GM12878 (cell line): ENCODE data around the gene QPRT. TPM values are rescaled to one million over a fixed set of nuclear protein-coding genes. Genes with fewer than 3 reads are reported as not detected.

Experiments used
- ATAC-seq: fragments of 200-7000 bp; cut with Tn5 transposase; 3 replicates; pipeline ENCODE4 v1.9.1; 2020; ENCODE audit warnings: mild to moderate bottlenecking, moderate library complexity
- BruUV-seq: library from RNA; stranded (reverse); fragments of 400-500 nt; replicated peaks from 2 replicates; lab custom pipeline; 2021; lab: Mats Ljungman, UMichigan
- CTCF ChIA-PET: fragments of 300-600 bp; sonication (Branson Sonifier 250); formaldehyde crosslinking; extraction: SDS; loops from one replicate; lab custom pipeline; 2021; ENCODE audit warnings: inconsistent platforms; lab: Yijun Ruan, JAX
- POLR2A ChIA-PET: fragments of 350-600 bp; formaldehyde crosslinking; extraction: SDS; loops from one replicate; lab custom pipeline; 2021; ENCODE audit warnings: inconsistent platforms; lab: Charles Lee
- RAD21 ChIA-PET: fragments of 300-600 bp; sonication (Branson Sonifier 250); formaldehyde crosslinking; loops from one replicate; lab custom pipeline; 2023; ENCODE audit warnings: antibody characterized with exemption; ENCODE audit not compliant: unreplicated experiment; lab: Charles Lee
- SMC1A ChIA-PET: fragments of 300-600 bp; sonication (Branson Sonifier 250); formaldehyde crosslinking; loops from one replicate; lab custom pipeline; 2023; ENCODE audit not compliant: unreplicated experiment, uncharacterized antibody; lab: Charles Lee
- DNase-seq: peaks from one replicate; pipeline ENCODE4 v3.0.0-alpha.2; 2011; ENCODE audit warnings: low read depth, low spot score
- FAIRE-seq: peaks from 3 replicates; lab custom pipeline; 2011; peaks lifted over from hg19 to GRCh38; lab: Jason Lieb, UNC
- H2AFZ ChIP-seq: 2 replicates; pipeline ENCODE4 v1.6.0; 2011; ENCODE audit warnings: low read depth, low read length, control low read depth; ENCODE audit not compliant: control insufficient read depth
- H3K27ac ChIP-seq: 2 replicates; pipeline ENCODE4 v1.5.1; 2011; ENCODE audit warnings: control low read depth; ENCODE audit not compliant: control insufficient read depth, insufficient read depth
- H3K27me3 ChIP-seq, 2 experiments: replicated peaks in 1 of 2; 2 replicates each; pipeline versions ENCODE4 v1.6.0 to v1.6.1; 2011; ENCODE audit warnings: low read length in 1 of 2; ENCODE audit not compliant: control insufficient read depth in 2 of 2, insufficient read depth in 2 of 2
- H3K36me3 ChIP-seq, 2 experiments: 2 replicates each; pipeline ENCODE4 v1.5.1; 2011; ENCODE audit warnings: low read length in 1 of 2; ENCODE audit not compliant: control insufficient read depth in 2 of 2, insufficient read depth in 2 of 2
- H3K4me1 ChIP-seq: 2 replicates; pipeline ENCODE4 v1.6.1; 2011; ENCODE audit warnings: mild to moderate bottlenecking, low read length, moderate library complexity, mixed read lengths; ENCODE audit not compliant: control insufficient read depth, insufficient read depth
- H3K4me2 ChIP-seq: 2 replicates; pipeline ENCODE4 v1.6.0; 2011; ENCODE audit warnings: control low read depth; ENCODE audit not compliant: control insufficient read depth, insufficient read depth
- H3K4me3 ChIP-seq: fragments of 200-600 bp; sonication (generic); 2 replicates; pipeline ENCODE4 v1.5.1; 2016
- H3K79me2 ChIP-seq: 2 replicates; pipeline ENCODE4 v1.6.0; 2011; ENCODE audit warnings: low read length; ENCODE audit not compliant: control insufficient read depth, insufficient read depth
- H3K9ac ChIP-seq: 2 replicates; pipeline ENCODE4 v1.8.0; 2011; ENCODE audit warnings: low read length, control low read depth, mixed read lengths; ENCODE audit not compliant: control insufficient read depth, insufficient read depth
- H3K9me3 ChIP-seq: replicated peaks from 3 replicates; pipeline ENCODE4 v1.5.1; 2011; ENCODE audit warnings: mild to moderate bottlenecking, low read length; ENCODE audit not compliant: control insufficient read depth, insufficient read depth
- H4K20me1 ChIP-seq: 2 replicates; pipeline ENCODE4 v1.6.0; 2011; ENCODE audit not compliant: control insufficient read depth, insufficient read depth
- ATF2 ChIP-seq: IDR thresholded peaks from 2 replicates; pipeline ENCODE4 v1.6.1; 2012; ENCODE audit warnings: low read length, inconsistent platforms
- CBFB ChIP-seq: IDR thresholded peaks from 2 replicates; pipeline ENCODE4 v1.6.1; 2016; ENCODE audit warnings: antibody characterized with exemption, low read depth
- CHD2 ChIP-seq: IDR thresholded peaks from 2 replicates; pipeline ENCODE4 v1.6.1; 2011; ENCODE audit warnings: low read depth, low read length, improper control_type of control experiment, borderline replicate concordance
- E4F1 ChIP-seq: fragments of 450-650 bp; IDR thresholded peaks from 2 replicates; pipeline ENCODE4 v1.6.1; 2018; ENCODE audit warnings: borderline replicate concordance, mild to moderate bottlenecking; ENCODE audit not compliant: partially characterized antibody
- EGR1 ChIP-seq, 2 experiments: IDR thresholded peaks; 1 replicate in 1 of 2; 2 replicates in 1 of 2; pipeline ENCODE4 v1.6.1; 2011 to 2012; ENCODE audit warnings: low read depth in 2 of 2, low read length in 2 of 2, borderline replicate concordance in 1 of 2, mild to moderate bottlenecking in 1 of 2, moderate library complexity in 1 of 2
- JUNB ChIP-seq: IDR thresholded peaks from 2 replicates; pipeline ENCODE4 v1.6.1; 2016; ENCODE audit warnings: antibody characterized with exemption, mild to moderate bottlenecking
- MYC ChIP-seq: IDR thresholded peaks from 2 replicates; pipeline ENCODE4 v1.6.1; 2011; ENCODE audit warnings: mild to moderate bottlenecking, low read length, moderate library complexity, inconsistent platforms; ENCODE audit not compliant: insufficient read depth, insufficient replicate concordance, insufficient read length, severe bottlenecking
- NFYA ChIP-seq: IDR thresholded peaks from 2 replicates; pipeline ENCODE4 v1.6.1; 2011; ENCODE audit warnings: low read depth, mild to moderate bottlenecking, low read length, improper control_type of control experiment, borderline replicate concordance
- NR2C1 ChIP-seq: fragments of 450-650 bp; IDR thresholded peaks from 2 replicates; pipeline ENCODE4 v1.6.1; 2017; ENCODE audit warnings: antibody characterized with exemption, mild to moderate bottlenecking, moderate library complexity
- NR2F1 ChIP-seq: fragments of 450-650 bp; conservative IDR thresholded peaks from 2 replicates; pipeline ENCODE4 v1.6.1; 2017; ENCODE audit warnings: mild to moderate bottlenecking
- PML ChIP-seq: IDR thresholded peaks from 2 replicates; pipeline ENCODE4 v1.6.1; 2012; ENCODE audit warnings: low read length, inconsistent platforms
- POU2F2 ChIP-seq: IDR thresholded peaks from 3 replicates; pipeline ENCODE4 v1.6.1; 2011; ENCODE audit warnings: low read depth, mild to moderate bottlenecking, low read length, borderline replicate concordance
- RAD21 ChIP-seq: IDR thresholded peaks from 2 replicates; pipeline ENCODE4 v1.6.1; 2011; ENCODE audit warnings: mild to moderate bottlenecking, low read depth, low read length, moderate library complexity; ENCODE audit not compliant: insufficient read depth
- RB1 ChIP-seq: fragments of 450-650 bp; formaldehyde crosslinking; IDR thresholded peaks from 2 replicates; pipeline ENCODE4 v1.6.1; 2017; ENCODE audit warnings: mild to moderate bottlenecking, borderline replicate concordance
- RCOR1 ChIP-seq: conservative IDR thresholded peaks from 2 replicates; pipeline ENCODE4 v1.6.1; 2012; ENCODE audit warnings: low read depth, low read length, improper control_type of control experiment
- RELA ChIP-seq: fragments of 450-650 bp; IDR thresholded peaks from 2 replicates; pipeline ENCODE4 v1.8.0; 2014; ENCODE audit warnings: borderline replicate concordance; ENCODE audit not compliant: partially characterized antibody
- RUNX3 ChIP-seq: IDR thresholded peaks from 2 replicates; pipeline ENCODE4 v1.6.1; 2012; ENCODE audit warnings: low read length, inconsistent platforms
- SMC3 ChIP-seq: IDR thresholded peaks from 2 replicates; pipeline ENCODE4 v1.6.1; 2011; ENCODE audit warnings: low read length, improper control_type of control experiment, borderline replicate concordance
- TBL1XR1 ChIP-seq: IDR thresholded peaks from 2 replicates; pipeline ENCODE4 v1.6.1; 2012; ENCODE audit warnings: low read depth, low read length, improper control_type of control experiment
- ZNF24 ChIP-seq: fragments of 450-650 bp; IDR thresholded peaks from 2 replicates; pipeline ENCODE4 v1.6.1; 2017; ENCODE audit warnings: antibody characterized with exemption, mild to moderate bottlenecking
- WGBS: methylation state at CpG from one replicate; pipeline ENCODE4 v1.1.6; 2016; ENCODE audit warnings: low lambda C conversion rate; ENCODE audit not compliant: insufficient replicate concordance, insufficient coverage; ENCODE audit errors: missing lambda C conversion rate; 5-methylcytosine and 5-hydroxymethylcytosine counted together
- in situ Hi-C: fragments of 300-500 bp; cut with MboI; formaldehyde crosslinking; loops from 9 replicates; pipeline ENCODE4 v1.14.3; 2018; ENCODE audit warnings: mixed read lengths
- intact Hi-C: fragments of 100-400 bp; cut with micrococcal nuclease; formaldehyde crosslinking; loops from one replicate; pipeline ENCODE4 v1.14.2; 2022; ENCODE audit not compliant: unreplicated experiment
- polyA plus RNA-seq, 11 experiments: library from polyadenylated mRNA; depleted of rRNA in 4 of 11; unstranded in 6 of 11; stranded (reverse) in 5 of 11; fragments of >200 nt; fragmentation: Nextera tagmentation in 4 of 11; fragmentation: Illumina TruSeq in 1 of 11; extraction: Ambion mirVana in 4 of 11; extraction: Trizol in 1 of 11; gene quantifications; 1 replicate in 1 of 11; 2 replicates in 10 of 11; pipeline versions ENCODE4 v1.2.1 to v1.2.3, GENCODE V29; 2011 to 2016; ENCODE audit warnings: inconsistent platforms in 2 of 11, missing spikeins in 2 of 11, low read depth in 1 of 11
- total RNA-seq, 4 experiments: library from RNA; depleted of rRNA in 3 of 4; stranded (reverse); fragments of >200 nt in 3 of 4; fragmentation: Illumina TruSeq in 1 of 4; extraction: Trizol in 1 of 4; gene quantifications; 2 replicates each; pipeline versions ENCODE4 v1.2.1 to v1.2.3, GENCODE V29; 2013 to 2021

The QPRT gene
- total and polyA plus RNA-seq, 10 of the 15 experiments (the other 5 are each of a cell fraction or from before 2014, with no cell fraction given): 2.7 to 43.0 (median 31.3) TPM

GRCh38 chr16:29745121-29745852 lies 66.3 kb downstream of the QPRT start:
- H3K79me2 ChIP-seq: peaks cover 10% of the 10 kb centered on the region
- H3K27ac ChIP-seq: peak overlapping the region; percentile 90
- peak overlapping the region; percentile 93 for H3K4me2 ChIP-seq
- no peaks in the 10 kb centered on the region; the same call in 2 of the 3 replicates for H3K9me3 ChIP-seq
- H3K36me3 ChIP-seq: no peaks in the 10 kb centered on the region; a peak in 2 of 4 replicates
- DNase-seq (no peak), FAIRE-seq (peak; percentile 54), ATAC-seq (peak; percentile 79)
- in situ Hi-C loops: no loop called here
- no peaks in the 10 kb centered on the region for H3K27me3 ChIP-seq
- peak overlapping the region; percentile 62 for H3K4me3 ChIP-seq
- SMC1A ChIA-PET: interaction anchor here (1.0 kb wide), 2 partner anchors 13 to 14 kb away, joined by 3 to 4 read pairs; no protein-coding TSS in a partner anchor
- TSS peak; percentile 69 for BruUV-seq
- CTCF ChIA-PET: interaction anchor here (0.9 to 1.2 kb wide), 2 partner anchors 14 to 71 kb away, joined by 4 read pairs; partner anchors contain the start of gene PAGR1
- intact Hi-C loops: loop anchor here (5.0 kb wide), 1 partner anchor 37 kb away; no protein-coding TSS in a partner anchor
- H2AFZ ChIP-seq: peak overlapping the region; percentile 84
- 1% methylated on average over 16 of the region's 16 CpGs for WGBS
- H4K20me1 ChIP-seq: no peaks in the 10 kb centered on the region; the same call in 1 of the 2 replicates
- peaks cover 39% of the 10 kb centered on the region for H3K4me1 ChIP-seq
- peak overlapping the region; percentile 83 for H3K9ac ChIP-seq
- RAD21 ChIA-PET: interaction anchor here (0.8 to 1.3 kb wide), 4 partner anchors 10 to 70 kb away, joined by 3 to 4 read pairs (median 3); partner anchors contain the start of gene PAGR1
- POLR2A ChIA-PET: interaction anchor here (0.6 to 3.4 kb wide), 7 partner anchors 9 to 133 kb away, joined by 3 to 20 read pairs (median 4); partner anchors contain the start of genes KIF22 and MVP
- TF ChIP-seq POU2F2 (0 out of 3 replicates have a peak, but pooled peaks have one; percentile 45), RUNX3 (peak; percentile 63; the same call in 1 of the 2 replicates), E4F1 (no peak), NFYA (no peak), CHD2 (no peak), RCOR1 (no peak), RELA (no peak), MYC (no peak), RB1 (0 out of 2 replicates have a peak, but pooled peaks have one; percentile 12), ATF2 (no peak), PML (no peak), NR2F1 (no peak), RAD21 (no peak), ZNF24 (peak; percentile 64; the same call in 1 of the 2 replicates), EGR1 (IDR thresholded peaks at IDR 0.05; ENCODE audit: borderline replicate concordance in 1 of 2, low read depth in 2 of 2, low read length in 2 of 2) (peak in 1 of 2 experiments; percentile 74; a peak in 2 of 3 replicates), TBL1XR1 (no peak), CBFB (peak; percentile 34; the same call in 1 of the 2 replicates), NR2C1 (no peak), SMC3 (peak; percentile 4; the same call in 1 of the 2 replicates), JUNB (peak; percentile 53; the same call in 1 of the 2 replicates)
